Suprapubic skin (tissue), 3 donors: ENCODE measurements around the gene TMCO2.

Experiments used
- CTCF ChIP-seq, 2 donors: fragments of 200-600 bp in 1 of 2; fragments of 450-650 bp in 1 of 2; sonication (generic) in 1 of 2; IDR thresholded peaks; one replicate each; pipeline ENCODE4 v1.5.1; 2016 to 2019; ENCODE audit warnings: antibody characterized with exemption in 2 of 2, mild to moderate bottlenecking in 1 of 2, moderate library complexity in 1 of 2
- EP300 ChIP-seq: sonication (generic); formaldehyde crosslinking; IDR thresholded peaks from one replicate; pipeline ENCODE4 v1.6.1; 2017; ENCODE audit warnings: antibody characterized with exemption

- TF ChIP-seq EP300: no peak
- no peak for TF ChIP-seq CTCF (IDR thresholded peaks at IDR 0.05)
Observed at GRCh38 chr1:40247655-40248054, at the start of gene TMCO2.
